Sigmoid colon (tissue), 7 donors: ENCODE measurements around the gene DLK2. TPM values are rescaled to one million over a fixed set of nuclear protein-coding genes. Genes with fewer than 3 reads are reported as not detected.
"Not testable (repeated sequence)": the region's sequence is repeated elsewhere in the genome, so short reads cannot be mapped to it uniquely, and the experiment has no call there.

Source experiments
- DNase-seq: peaks from one replicate; pipeline ENCODE4 v3.0.0-alpha.2; 2019
- H3K27ac ChIP-seq, 4 donors: fragments of 200-600 bp; sonication (generic); one replicate each; pipeline ENCODE4 v1.5.1; 2016 to 2019; ENCODE audit warnings: mild to moderate bottlenecking in 1 of 4
- H3K27me3 ChIP-seq, 3 donors: fragments of 200-600 bp; sonication (generic); one replicate each; pipeline ENCODE4 v1.5.1; 2019; ENCODE audit warnings: mild to moderate bottlenecking in 1 of 3
- H3K36me3 ChIP-seq, 4 donors: fragments of 200-600 bp; sonication (generic); one replicate each; pipeline ENCODE4 v1.5.1; 2016 to 2019
- H3K4me1 ChIP-seq, 4 donors: fragments of 200-600 bp; sonication (generic); one replicate each; pipeline ENCODE4 v1.5.1; 2017 to 2019
- H3K4me3 ChIP-seq, 4 donors: fragments of 200-600 bp; sonication (generic); one replicate each; pipeline ENCODE4 v1.5.1; 2017 to 2019; ENCODE audit warnings: mild to moderate bottlenecking in 2 of 4, moderate library complexity in 1 of 4
- H3K9me3 ChIP-seq, 4 donors: fragments of 200-600 bp in 3 of 4; sonication (generic) in 3 of 4; one replicate each; pipeline versions ENCODE4 v1.5.1 to v1.6.1; 2013 to 2019
- EP300 ChIP-seq, 4 donors: sonication (generic); formaldehyde crosslinking; IDR thresholded peaks; one replicate each; pipeline ENCODE4 v1.6.1; 2017; ENCODE audit warnings: antibody characterized with exemption in 4 of 4
- POLR2A ChIP-seq, 2 donors: fragments of 450-650 bp; IDR thresholded peaks; one replicate each; pipeline ENCODE4 v1.6.1; 2016; ENCODE audit warnings: antibody characterized with exemption in 2 of 2, mild to moderate bottlenecking in 2 of 2, moderate library complexity in 2 of 2
- POLR2AphosphoS5 ChIP-seq, 4 donors: sonication (generic); formaldehyde crosslinking; IDR thresholded peaks; one replicate each; pipeline ENCODE4 v1.6.1; 2017; ENCODE audit warnings: antibody characterized with exemption in 4 of 4
- WGBS, 2 donors: extraction: QIAGEN DNeasy Blood & Tissue Kit; methylation state at CpG; one replicate each; pipeline ENCODE4 v1.1.7; 2013; 5-methylcytosine and 5-hydroxymethylcytosine counted together
- intact Hi-C: fragments of 100-400 bp; cut with DNase I; formaldehyde crosslinking; loops from one replicate; pipeline ENCODE4 v1.15.1; 2023
- polyA plus RNA-seq, 3 donors: library from polyadenylated mRNA; stranded (reverse); fragments of 200-250 nt; gene quantifications; one replicate each; pipeline ENCODE4 v1.2.3, GENCODE V29; 2013
- total RNA-seq, 4 donors: library from RNA; depleted of rRNA; stranded (reverse); fragments of >200 nt; gene quantifications; one replicate each; pipeline ENCODE4 v1.1.0, GENCODE V29; 2016
- TF ChIP-seq, protein P1 (sequence below), 4 experiments: fragments of 450-650 bp in 3 of 4; fragments of 200-600 bp in 1 of 4; IDR thresholded peaks; one replicate each; pipeline ENCODE4 v1.5.1; 2016 to 2019; ENCODE audit warnings: antibody characterized with exemption in 4 of 4, mild to moderate bottlenecking in 3 of 4, moderate library complexity in 2 of 4
- donor health status: healthy with polysubstance abuse.
- donor health status: Bipolar disorder and iron deficiency.
- donor health status: healthy.

DLK2 gene
- total and polyA plus RNA-seq, 7 donors, result 0.64 TPM; not detected in 6

DNA sequence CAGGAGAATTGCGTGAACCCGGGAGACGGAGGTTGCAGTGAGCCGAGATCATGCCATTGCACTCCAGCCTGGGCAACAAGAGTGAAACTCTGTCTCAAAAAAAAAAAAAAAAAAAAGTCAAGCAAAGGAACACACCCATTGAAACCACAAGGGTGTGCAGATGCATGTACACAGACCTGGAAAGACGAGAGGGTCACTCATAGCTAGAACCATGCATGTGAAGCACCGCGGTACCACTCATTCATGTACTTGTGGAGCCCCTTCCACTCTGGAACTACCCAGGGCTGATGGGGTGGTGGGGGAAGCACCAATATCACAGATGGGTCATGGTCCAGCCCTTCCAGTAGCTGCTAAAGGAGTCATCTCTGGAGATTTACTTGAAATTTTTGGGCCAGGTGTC is 14.6 kb upstream of the DLK2 start:
- intact Hi-C loops, result no loop called here

DNA sequence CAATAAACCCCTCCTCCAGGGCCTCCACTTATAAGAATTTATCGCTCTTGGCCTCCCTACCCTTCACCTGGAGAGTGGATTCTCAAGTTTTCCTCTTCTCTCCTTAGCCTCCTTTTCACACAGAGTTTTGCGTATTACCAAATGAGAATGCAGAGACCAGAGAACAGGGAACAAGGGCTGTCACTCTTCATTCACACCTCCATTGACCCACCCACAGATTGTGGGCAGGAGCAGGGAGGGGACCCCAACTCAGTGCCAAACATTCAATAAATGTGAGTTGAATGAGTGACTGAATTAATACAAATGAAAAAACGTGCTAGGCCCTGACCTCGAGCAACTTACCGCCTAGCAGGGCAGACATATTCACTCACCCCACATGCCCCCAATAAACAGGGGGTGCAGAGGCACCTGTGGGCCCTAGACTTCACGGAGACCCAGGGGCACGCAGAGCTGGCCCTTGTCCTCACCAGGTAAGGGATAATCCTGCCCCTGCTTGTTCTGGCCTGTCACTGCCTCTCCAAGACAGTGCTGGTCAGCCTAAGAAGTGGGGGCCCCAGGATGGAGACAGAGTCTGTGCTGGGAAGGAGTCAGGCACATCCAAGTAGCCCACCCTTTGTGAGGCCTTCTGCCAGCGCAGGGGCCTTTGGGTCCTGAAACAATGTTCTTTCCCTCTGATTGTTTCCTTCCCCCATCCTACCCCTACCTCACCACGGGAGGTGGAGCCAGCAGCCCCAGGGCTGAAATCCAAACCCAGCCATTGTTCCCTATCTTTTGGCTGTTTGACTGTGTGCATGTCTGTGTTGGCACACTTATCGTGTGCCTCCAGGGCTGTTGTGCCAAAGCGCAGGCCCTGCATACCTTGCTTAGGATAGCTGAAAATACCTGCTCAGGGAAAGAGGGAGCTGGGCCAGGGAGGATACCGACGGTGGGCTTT is 13.7 kb upstream of the DLK2 start:
- Histone ChIP-seq H3K4me1 (no peaks in the 10 kb centered on the region), H3K36me3 (no peaks in the 10 kb centered on the region), H3K27ac (no peak overlapping the region), H3K4me3 (no peak overlapping the region), H3K9me3 (no peaks in the 10 kb centered on the region), H3K27me3 (peaks cover 0 to 22% (median 7%) of the 10 kb centered on the region in 3 donors)
- intact Hi-C loops, result no loop called here
- TF ChIP-seq POLR2A (IDR thresholded peaks at IDR 0.05) (no peak), EP300 (IDR thresholded peaks at IDR 0.05) (no peak)
- DNase-seq, result no peak
- 82 to 84% methylated on average over 13 of the region's 13 CpGs for WGBS, 2 donors

More for the DNA sequence above, 14.6 kb upstream of the DLK2 start:
- no peak overlapping the region for H3K27ac ChIP-seq
- peaks cover 0 to 22% (median 7%) of the 10 kb centered on the region in 3 donors for H3K27me3 ChIP-seq
- no peak for TF ChIP-seq EP300 (IDR thresholded peaks at IDR 0.05)
- TF ChIP-seq, protein P1, sequence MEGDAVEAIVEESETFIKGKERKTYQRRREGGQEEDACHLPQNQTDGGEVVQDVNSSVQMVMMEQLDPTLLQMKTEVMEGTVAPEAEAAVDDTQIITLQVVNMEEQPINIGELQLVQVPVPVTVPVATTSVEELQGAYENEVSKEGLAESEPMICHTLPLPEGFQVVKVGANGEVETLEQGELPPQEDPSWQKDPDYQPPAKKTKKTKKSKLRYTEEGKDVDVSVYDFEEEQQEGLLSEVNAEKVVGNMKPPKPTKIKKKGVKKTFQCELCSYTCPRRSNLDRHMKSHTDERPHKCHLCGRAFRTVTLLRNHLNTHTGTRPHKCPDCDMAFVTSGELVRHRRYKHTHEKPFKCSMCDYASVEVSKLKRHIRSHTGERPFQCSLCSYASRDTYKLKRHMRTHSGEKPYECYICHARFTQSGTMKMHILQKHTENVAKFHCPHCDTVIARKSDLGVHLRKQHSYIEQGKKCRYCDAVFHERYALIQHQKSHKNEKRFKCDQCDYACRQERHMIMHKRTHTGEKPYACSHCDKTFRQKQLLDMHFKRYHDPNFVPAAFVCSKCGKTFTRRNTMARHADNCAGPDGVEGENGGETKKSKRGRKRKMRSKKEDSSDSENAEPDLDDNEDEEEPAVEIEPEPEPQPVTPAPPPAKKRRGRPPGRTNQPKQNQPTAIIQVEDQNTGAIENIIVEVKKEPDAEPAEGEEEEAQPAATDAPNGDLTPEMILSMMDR (IDR thresholded peaks at IDR 0.05), result no peak
- no peak for TF ChIP-seq POLR2AphosphoS5 (IDR thresholded peaks at IDR 0.05)
- no peak for TF ChIP-seq POLR2A (IDR thresholded peaks at IDR 0.05)
- no peaks in the 10 kb centered on the region for H3K36me3 ChIP-seq
- H3K4me3 ChIP-seq, result no peak overlapping the region
- WGBS, 2 donors, result 92 to 93% methylated on average over 7 of the region's 7 CpGs
- no peaks in the 10 kb centered on the region for H3K9me3 ChIP-seq
- no peaks in the 10 kb centered on the region for H3K4me1 ChIP-seq
- no peak for DNase-seq

DNA sequence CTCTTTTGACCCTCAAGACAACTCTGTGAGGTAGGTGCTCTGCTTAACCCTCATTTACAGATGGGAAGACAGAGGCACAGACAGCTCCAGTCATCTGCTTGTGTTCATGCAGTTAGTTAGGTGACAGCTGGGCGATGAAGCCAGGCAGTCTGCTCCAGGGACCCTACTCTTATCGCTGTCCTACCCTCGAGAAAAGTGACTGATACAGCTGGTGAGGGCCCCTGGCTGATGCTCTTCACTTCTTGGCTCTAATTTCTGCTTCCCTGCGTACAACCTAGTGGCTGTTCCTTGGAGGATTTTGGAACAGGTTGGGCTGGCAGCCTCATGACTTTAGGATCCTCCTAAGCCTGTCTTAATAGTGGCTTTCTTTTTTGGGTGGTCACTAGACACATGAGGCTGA is 12.9 kb upstream of the DLK2 start:
- Histone ChIP-seq H3K36me3 (no peaks in the 10 kb centered on the region), H3K27me3 (peaks cover 0 to 27% (median 11%) of the 10 kb centered on the region in 3 donors), H3K4me1 (no peaks in the 10 kb centered on the region), H3K27ac (no peak overlapping the region), H3K9me3 (no peaks in the 10 kb centered on the region), H3K4me3 (no peak overlapping the region)
- 78 to 83% methylated on average over 4 of the region's 4 CpGs for WGBS, 2 donors
- intact Hi-C loops, result no loop called here
- DNase-seq, result no peak
- TF ChIP-seq, protein P1 (IDR thresholded peaks at IDR 0.05), result no peak
- no peak for TF ChIP-seq EP300 (IDR thresholded peaks at IDR 0.05)

DNA sequence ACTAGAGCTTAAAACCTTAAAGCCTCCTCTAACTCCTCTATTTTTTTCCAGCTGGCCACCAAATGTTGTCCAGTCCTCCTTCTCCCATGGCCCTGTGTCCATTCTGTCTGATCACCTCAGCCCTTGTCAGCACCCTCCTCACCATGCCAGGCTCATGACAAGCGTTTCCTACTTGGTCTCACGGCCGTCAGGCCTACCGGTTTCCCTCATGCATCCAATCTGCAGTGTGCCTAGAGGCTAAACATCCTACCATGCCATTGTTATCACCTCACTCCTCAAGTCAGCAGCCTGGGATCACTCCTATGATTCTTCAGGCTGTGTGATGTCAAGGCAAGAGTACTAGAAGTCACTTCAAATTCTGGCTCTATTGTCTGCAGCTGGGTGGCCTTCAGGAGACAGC is 12.4 kb upstream of the DLK2 start:
- H3K4me1 ChIP-seq, result no peaks in the 10 kb centered on the region
- no peak overlapping the region for H3K4me3 ChIP-seq
- H3K36me3 ChIP-seq, result no peaks in the 10 kb centered on the region
- TF ChIP-seq POLR2AphosphoS5 (IDR thresholded peaks at IDR 0.05), result no peak
- DNase-seq, result no peak
- no peak overlapping the region for H3K27ac ChIP-seq
- intact Hi-C loops, result no loop called here
- H3K9me3 ChIP-seq, result no peaks in the 10 kb centered on the region
- H3K27me3 ChIP-seq, result peaks cover 0 to 32% (median 11%) of the 10 kb centered on the region in 3 donors
- 82 to 86% methylated on average over 4 of the region's 4 CpGs for WGBS, 2 donors

DNA sequence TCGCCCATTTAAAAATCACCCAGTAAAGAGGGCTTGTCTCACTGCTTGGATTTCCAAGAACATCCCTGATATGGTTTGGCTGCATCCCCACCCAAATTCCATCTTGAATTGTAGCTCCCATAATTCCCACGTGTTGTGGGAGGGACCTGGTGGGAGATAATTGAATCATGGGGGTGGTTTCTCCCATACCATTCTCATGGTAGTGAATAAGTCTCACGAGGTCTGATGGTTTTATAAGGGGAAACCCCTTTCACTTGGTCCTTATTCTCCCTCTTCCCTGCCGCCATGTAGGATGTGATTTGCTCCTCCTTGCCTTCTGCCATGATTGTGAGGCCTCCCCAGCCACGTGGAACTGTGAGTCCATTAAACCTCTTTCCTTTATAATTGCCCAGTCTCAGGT is 11.9 kb upstream of the DLK2 start:
- H3K36me3 ChIP-seq, DNase-seq, H3K27ac ChIP-seq, intact Hi-C loops, H3K4me1 ChIP-seq, H3K9me3 ChIP-seq, H3K4me3 ChIP-seq: not testable (repeated sequence)
- peaks cover 0 to 37% (median 11%) of the 10 kb centered on the region in 3 donors for H3K27me3 ChIP-seq
- 51 to 67% methylated on average over 5 of the region's 5 CpGs for WGBS, 2 donors

DNA sequence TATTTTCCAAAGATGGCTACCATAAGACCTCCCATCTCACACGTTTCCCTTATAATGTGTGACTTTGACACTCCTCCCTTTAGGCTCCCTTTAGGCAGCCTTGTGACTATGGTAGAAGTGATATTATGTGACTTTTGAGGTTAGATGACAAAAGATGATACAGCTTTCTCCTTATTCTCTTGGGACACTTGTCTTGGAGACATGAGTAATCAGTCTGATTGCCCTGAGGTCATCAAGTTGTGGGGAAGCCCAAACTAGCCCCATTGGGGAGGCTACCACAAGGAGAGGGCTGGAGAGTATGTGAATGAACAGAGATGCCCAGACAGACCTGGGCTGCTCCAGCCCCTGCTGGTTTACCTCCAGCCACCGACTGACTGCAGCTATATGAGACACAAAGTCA is 10.6 kb upstream of the DLK2 start:
- no peaks in the 10 kb centered on the region for H3K9me3 ChIP-seq

More for the DNA sequence above, 10.6 kb upstream of the DLK2 start:
- intact Hi-C loops, result no loop called here
- Histone ChIP-seq H3K36me3 (no peaks in the 10 kb centered on the region), H3K4me3 (no peak overlapping the region), H3K27me3 (peaks cover 0 to 45% (median 11%) of the 10 kb centered on the region in 3 donors), H3K4me1 (no peaks in the 10 kb centered on the region), H3K27ac (no peak overlapping the region)
- DNase-seq, result no peak
- WGBS, 2 donors, result 65% methylated on average over 2 of the region's 2 CpGs
- TF ChIP-seq POLR2A (IDR thresholded peaks at IDR 0.05) (no peak), EP300 (IDR thresholded peaks at IDR 0.05) (no peak), POLR2AphosphoS5 (IDR thresholded peaks at IDR 0.05) (no peak)
- TF ChIP-seq, protein P1 (IDR thresholded peaks at IDR 0.05), result no peak
